Calu3 (cell line): ENCODE data around the gene DNAJC7. TPM values are rescaled to one million over a fixed set of nuclear protein-coding genes. Genes with fewer than 3 reads are reported as not detected.

Experiments
- BruUV-seq: library from RNA; stranded (reverse); fragments of 400-500 nt; replicated peaks from 2 replicates; lab custom pipeline; 2021; lab: Mats Ljungman, UMichigan
- CTCF ChIA-PET: fragments of 300-600 bp; sonication (Branson Sonifier 250); formaldehyde crosslinking; loops from one replicate; lab custom pipeline; 2022; ENCODE audit warnings: antibody characterized with exemption; lab: Charles Lee
- DNase-seq: peaks from one replicate; pipeline ENCODE4 v3.0.0; 2022
- H3K27ac Mint-ChIP-seq: one replicate; pipeline ENCODE4 v1.8.0; 2022; ENCODE audit warnings: mixed read lengths; ENCODE audit not compliant: unreplicated experiment
- H3K27me3 Mint-ChIP-seq: one replicate; pipeline ENCODE4 v1.8.0; 2022; ENCODE audit warnings: mixed read lengths; ENCODE audit not compliant: unreplicated experiment
- H3K36me3 Mint-ChIP-seq: one replicate; pipeline ENCODE4 v1.8.0; 2022; ENCODE audit warnings: mild to moderate bottlenecking, moderate library complexity, mixed read lengths; ENCODE audit not compliant: insufficient read depth, unreplicated experiment
- H3K4me1 Mint-ChIP-seq: one replicate; pipeline ENCODE4 v1.8.0; 2022; ENCODE audit warnings: mild to moderate bottlenecking, low read depth, mixed read lengths; ENCODE audit not compliant: unreplicated experiment
- H3K4me3 Mint-ChIP-seq: one replicate; pipeline ENCODE4 v1.8.0; 2022; ENCODE audit warnings: mild to moderate bottlenecking, low read depth, moderate library complexity, mixed read lengths; ENCODE audit not compliant: unreplicated experiment
- H3K9me3 Mint-ChIP-seq: one replicate; pipeline ENCODE4 v1.8.0; 2022; ENCODE audit warnings: low read depth, mixed read lengths; ENCODE audit not compliant: unreplicated experiment
- intact Hi-C: fragments of 100-400 bp; cut with micrococcal nuclease; formaldehyde crosslinking; loops from one replicate; pipeline ENCODE4 v1.10.0; 2022; ENCODE audit not compliant: unreplicated experiment
- total RNA-seq: library from RNA; stranded (reverse); gene quantifications from 2 replicates; pipeline ENCODE4 v1.2.3, GENCODE V29; 2022
- TF ChIP-seq, protein P1 (sequence below): fragments of 200-600 bp; IDR thresholded peaks from one replicate; pipeline ENCODE4 v1.8.0; 2022; ENCODE audit warnings: antibody characterized with exemption; ENCODE audit not compliant: unreplicated experiment

The DNAJC7 gene
- total RNA-seq, 1 experiment from 2014 or later: 184 TPM

GRCh38 chr17:41941168-41941567 lies 76.1 kb downstream of the DNAJC7 start:
- Mint-ChIP-seq H3K27me3 (peaks cover 29% of the 10 kb centered on the region), H3K9me3 (no peaks in the 10 kb centered on the region), H3K27ac (no peak overlapping the region), H3K4me3 (no peak overlapping the region), H3K4me1 (no peaks in the 10 kb centered on the region), H3K36me3 (no peaks in the 10 kb centered on the region)
- CTCF ChIA-PET: interaction anchor here (0.6 kb wide), 1 partner anchor 134 kb away, joined by 5 read pairs; no protein-coding TSS in a partner anchor
- intact Hi-C loops: no loop called here
- no peak for DNase-seq
- BruUV-seq: no TSS peak
- TF ChIP-seq, protein P1, sequence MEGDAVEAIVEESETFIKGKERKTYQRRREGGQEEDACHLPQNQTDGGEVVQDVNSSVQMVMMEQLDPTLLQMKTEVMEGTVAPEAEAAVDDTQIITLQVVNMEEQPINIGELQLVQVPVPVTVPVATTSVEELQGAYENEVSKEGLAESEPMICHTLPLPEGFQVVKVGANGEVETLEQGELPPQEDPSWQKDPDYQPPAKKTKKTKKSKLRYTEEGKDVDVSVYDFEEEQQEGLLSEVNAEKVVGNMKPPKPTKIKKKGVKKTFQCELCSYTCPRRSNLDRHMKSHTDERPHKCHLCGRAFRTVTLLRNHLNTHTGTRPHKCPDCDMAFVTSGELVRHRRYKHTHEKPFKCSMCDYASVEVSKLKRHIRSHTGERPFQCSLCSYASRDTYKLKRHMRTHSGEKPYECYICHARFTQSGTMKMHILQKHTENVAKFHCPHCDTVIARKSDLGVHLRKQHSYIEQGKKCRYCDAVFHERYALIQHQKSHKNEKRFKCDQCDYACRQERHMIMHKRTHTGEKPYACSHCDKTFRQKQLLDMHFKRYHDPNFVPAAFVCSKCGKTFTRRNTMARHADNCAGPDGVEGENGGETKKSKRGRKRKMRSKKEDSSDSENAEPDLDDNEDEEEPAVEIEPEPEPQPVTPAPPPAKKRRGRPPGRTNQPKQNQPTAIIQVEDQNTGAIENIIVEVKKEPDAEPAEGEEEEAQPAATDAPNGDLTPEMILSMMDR: no peak

DNA sequence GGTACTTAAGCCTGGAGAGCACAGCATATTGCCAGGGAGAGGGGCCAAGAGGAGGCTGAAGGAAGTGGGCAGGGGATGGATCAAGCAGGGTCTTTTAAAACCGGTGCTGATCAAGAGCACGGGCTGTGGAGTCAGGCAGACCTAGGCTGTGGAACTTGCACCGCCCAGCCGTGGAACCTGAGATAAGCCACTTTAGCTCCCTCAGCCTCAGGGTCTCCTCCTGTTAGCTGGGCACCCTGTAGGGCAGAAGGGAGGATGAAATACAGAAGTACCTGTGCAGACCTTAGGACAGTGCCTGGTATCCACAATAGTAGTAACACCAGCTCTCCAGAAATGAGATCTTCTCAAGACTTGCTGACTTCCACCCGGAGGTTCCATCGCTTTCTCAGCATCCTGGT lies 77.5 kb downstream of the DNAJC7 start:
- Mint-ChIP-seq H3K4me3 (no peak overlapping the region), H3K9me3 (no peaks in the 10 kb centered on the region), H3K36me3 (no peaks in the 10 kb centered on the region), H3K27me3 (peaks cover 29% of the 10 kb centered on the region), H3K4me1 (no peaks in the 10 kb centered on the region), H3K27ac (no peak overlapping the region)
- intact Hi-C loops: no loop called here
- DNase-seq: no peak
- CTCF ChIA-PET: no interaction called here
- TF ChIP-seq, protein P1: no peak
- BruUV-seq: no TSS peak

DNA sequence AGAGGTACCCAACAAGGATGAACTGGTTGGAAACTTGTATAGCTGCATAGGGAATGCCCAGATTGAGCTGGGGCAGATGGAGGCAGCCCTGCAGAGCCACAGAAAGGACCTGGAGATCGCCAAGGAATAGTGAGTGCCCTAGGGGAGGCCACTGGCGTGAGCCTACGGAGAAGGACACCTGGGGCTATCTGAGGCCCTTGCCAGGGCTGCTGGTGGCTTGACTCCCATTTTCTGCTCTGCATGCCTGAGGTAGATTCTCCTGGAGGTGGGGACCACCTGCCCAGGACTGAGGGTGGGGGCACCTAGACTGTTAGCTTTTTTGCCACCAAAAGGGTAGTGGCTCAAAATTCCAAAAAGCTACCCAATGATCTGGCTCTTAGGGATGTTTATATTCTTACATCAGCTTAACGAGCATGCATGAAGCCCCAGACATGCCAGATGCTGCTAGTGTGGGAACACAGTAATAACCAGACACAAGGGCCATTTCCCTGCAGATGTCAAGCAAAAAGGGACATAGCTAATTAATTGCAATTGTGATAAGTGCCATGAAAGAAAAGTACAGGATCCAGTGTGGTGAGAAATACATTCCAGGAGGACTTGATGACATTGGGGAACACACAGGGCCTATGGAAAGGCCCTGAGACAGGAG lies 78.1 kb downstream of the DNAJC7 start:
- CTCF ChIA-PET: interaction anchor here (0.7 kb wide), 1 partner anchor 9 kb away, joined by 3 read pairs; no protein-coding TSS in a partner anchor
- no peak for DNase-seq
- Mint-ChIP-seq H3K9me3 (no peaks in the 10 kb centered on the region), H3K27ac (no peak overlapping the region), H3K36me3 (no peaks in the 10 kb centered on the region), H3K4me1 (no peaks in the 10 kb centered on the region), H3K27me3 (peaks cover 29% of the 10 kb centered on the region), H3K4me3 (no peak overlapping the region)
- TF ChIP-seq, protein P1: no peak
- intact Hi-C loops: no loop called here
- BruUV-seq: no TSS peak

DNA sequence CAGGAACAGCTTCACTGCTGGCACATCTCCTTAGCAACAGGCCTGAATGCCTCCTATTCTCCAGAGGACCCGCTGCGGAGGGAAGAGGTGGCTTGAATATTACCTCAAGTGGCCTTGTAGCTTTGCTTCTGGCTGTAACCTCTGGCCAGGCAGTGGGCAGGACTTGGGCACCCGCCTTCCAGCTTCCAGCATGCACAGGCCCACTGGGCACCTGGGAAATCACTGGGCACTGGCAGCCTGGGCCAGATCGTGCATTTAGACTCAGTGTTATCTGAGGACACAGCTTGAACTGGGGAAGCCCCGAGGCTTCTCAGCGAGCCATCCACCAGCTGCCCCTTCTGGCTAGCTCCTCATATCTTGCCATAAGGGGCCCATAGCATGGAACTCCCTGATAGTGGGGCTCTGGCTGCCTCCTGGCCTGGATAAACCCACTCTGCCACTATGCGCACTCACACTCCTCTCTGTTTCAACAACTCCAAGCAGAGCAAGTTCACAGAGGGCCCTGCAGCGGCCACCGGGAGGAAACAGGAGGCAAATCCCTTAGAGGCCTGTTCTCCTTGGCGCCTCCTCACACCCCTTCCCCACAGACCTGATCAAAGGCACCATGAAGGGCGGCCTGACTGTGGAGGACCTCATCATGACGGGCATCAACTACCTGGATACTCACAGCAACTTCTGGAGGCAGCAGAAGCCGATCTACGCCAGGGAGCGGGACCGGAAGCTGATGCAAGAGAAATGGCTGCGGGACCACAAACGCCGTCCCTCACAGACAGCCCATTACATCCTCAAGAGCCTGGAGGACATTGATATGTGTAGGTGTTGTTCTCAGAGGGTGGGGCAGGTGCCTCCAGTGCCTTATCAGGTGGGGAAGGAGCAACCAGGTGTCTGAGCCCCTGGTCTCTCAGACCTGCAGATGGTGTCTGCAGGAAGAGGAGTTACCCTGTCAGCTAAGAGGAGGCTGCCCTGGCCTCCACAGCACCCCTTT lies 79.0 kb downstream of the DNAJC7 start:
- CTCF ChIA-PET: interaction anchor here (0.7 kb wide), 1 partner anchor 8 kb away, joined by 3 read pairs; no protein-coding TSS in a partner anchor
- Mint-ChIP-seq H3K4me3 (no peak overlapping the region), H3K27ac (no peak overlapping the region)

More for the DNA sequence above, 79.0 kb downstream of the DNAJC7 start:
- no peaks in the 10 kb centered on the region for H3K4me1 Mint-ChIP-seq
- BruUV-seq: no TSS peak
- H3K27me3 Mint-ChIP-seq: peaks cover 29% of the 10 kb centered on the region
- intact Hi-C loops: no loop called here
- H3K9me3 Mint-ChIP-seq: no peaks in the 10 kb centered on the region
- H3K36me3 Mint-ChIP-seq: no peaks in the 10 kb centered on the region
- TF ChIP-seq, protein P1: no peak
- no peak for DNase-seq
